Upper lobe of left lung (tissue), 4 donors: ENCODE data around the gene AAMP.

Source experiments
- POLR2A ChIP-seq, 4 donors: fragments of 450-650 bp; IDR thresholded peaks; one replicate each; pipeline ENCODE4 v1.5.1; 2016 to 2017; ENCODE audit warnings: antibody characterized with exemption in 4 of 4, mild to moderate bottlenecking in 2 of 4
- TF ChIP-seq, protein P1 (sequence below), 6 experiments: fragments of 450-650 bp in 4 of 6; fragments of 200-600 bp in 2 of 6; sonication (generic) in 2 of 6; IDR thresholded peaks; one replicate each; pipeline ENCODE4 v1.5.1; 2016 to 2019; ENCODE audit warnings: antibody characterized with exemption in 6 of 6

DNA sequence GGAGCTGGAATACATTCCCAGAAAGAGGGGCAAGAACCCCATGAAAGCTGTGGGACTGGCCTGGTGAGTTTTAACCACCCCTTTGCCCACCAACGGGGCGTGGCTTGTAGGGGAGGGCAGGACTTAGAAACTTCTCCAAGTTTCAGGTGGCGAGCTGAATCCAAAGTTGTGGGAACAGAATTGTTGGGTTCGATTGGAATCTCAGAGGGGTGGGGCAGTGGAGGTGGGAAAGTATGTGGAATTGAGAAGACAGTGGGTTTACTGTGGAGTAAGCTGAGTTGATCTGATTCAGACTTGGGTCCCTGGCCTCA, 1.5 kb upstream of the AAMP start:
- TF ChIP-seq, protein P1, sequence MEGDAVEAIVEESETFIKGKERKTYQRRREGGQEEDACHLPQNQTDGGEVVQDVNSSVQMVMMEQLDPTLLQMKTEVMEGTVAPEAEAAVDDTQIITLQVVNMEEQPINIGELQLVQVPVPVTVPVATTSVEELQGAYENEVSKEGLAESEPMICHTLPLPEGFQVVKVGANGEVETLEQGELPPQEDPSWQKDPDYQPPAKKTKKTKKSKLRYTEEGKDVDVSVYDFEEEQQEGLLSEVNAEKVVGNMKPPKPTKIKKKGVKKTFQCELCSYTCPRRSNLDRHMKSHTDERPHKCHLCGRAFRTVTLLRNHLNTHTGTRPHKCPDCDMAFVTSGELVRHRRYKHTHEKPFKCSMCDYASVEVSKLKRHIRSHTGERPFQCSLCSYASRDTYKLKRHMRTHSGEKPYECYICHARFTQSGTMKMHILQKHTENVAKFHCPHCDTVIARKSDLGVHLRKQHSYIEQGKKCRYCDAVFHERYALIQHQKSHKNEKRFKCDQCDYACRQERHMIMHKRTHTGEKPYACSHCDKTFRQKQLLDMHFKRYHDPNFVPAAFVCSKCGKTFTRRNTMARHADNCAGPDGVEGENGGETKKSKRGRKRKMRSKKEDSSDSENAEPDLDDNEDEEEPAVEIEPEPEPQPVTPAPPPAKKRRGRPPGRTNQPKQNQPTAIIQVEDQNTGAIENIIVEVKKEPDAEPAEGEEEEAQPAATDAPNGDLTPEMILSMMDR (IDR thresholded peaks at IDR 0.05): no peak
- TF ChIP-seq POLR2A (IDR thresholded peaks at IDR 0.05): no peak
